ENCODE data around the gene MAP3K4. TPM values are rescaled to one million over a fixed set of nuclear protein-coding genes. Genes with fewer than 3 reads are reported as not detected.

MAP3K4 gene
- total and polyA plus RNA-seq, 9 donors = 15.6 to 52.3 (median 38.6) TPM

DNA sequence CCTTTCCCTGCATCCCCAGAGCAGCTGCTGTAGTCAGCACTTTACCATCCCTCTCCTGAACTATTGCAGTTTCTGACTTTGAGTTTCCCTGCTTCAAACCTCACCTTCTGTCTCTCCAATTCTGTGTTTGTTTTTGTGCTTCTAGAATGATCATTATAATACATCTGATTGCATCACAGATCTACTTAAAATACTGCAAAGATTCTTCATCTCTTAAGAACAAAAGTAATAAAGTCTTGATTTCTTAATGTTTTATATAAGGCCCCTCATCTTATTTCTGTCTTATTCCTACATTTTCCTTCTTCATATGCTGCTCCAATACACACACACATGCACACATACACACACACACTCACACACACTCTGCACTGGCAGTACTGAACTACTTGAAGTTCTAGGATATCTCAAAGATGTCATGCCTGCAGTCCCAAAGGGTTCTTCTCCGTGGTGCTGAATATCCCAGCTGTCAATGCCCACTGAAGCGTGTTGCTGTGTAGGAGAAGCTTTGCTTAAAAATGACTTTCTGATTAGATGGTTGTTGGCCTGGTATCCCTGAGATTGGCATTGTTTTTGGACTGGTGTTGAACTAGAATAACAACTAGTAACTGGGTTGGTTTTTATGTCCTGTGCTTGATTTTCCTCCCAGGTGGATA lies 97.2 kb downstream of the MAP3K4 start:
- WGBS, 3 donors = 69 to 71% (median 70%) methylated on average over 2 of the region's 2 CpGs
- Histone ChIP-seq H3K36me3 (no peaks in the 10 kb centered on the region), H3K27ac (no peak overlapping the region), H3K4me1 (ENCODE audit: insufficient read depth) (no peaks in the 10 kb centered on the region), H3K27me3 (no peaks in the 10 kb centered on the region), H3K9me3 (no peaks in the 10 kb centered on the region), H3K4me3 (no peak overlapping the region)
- intact Hi-C loops (cut with DNase I) = no loop called here
- no peak for DNase-seq
- TF ChIP-seq, protein P1, sequence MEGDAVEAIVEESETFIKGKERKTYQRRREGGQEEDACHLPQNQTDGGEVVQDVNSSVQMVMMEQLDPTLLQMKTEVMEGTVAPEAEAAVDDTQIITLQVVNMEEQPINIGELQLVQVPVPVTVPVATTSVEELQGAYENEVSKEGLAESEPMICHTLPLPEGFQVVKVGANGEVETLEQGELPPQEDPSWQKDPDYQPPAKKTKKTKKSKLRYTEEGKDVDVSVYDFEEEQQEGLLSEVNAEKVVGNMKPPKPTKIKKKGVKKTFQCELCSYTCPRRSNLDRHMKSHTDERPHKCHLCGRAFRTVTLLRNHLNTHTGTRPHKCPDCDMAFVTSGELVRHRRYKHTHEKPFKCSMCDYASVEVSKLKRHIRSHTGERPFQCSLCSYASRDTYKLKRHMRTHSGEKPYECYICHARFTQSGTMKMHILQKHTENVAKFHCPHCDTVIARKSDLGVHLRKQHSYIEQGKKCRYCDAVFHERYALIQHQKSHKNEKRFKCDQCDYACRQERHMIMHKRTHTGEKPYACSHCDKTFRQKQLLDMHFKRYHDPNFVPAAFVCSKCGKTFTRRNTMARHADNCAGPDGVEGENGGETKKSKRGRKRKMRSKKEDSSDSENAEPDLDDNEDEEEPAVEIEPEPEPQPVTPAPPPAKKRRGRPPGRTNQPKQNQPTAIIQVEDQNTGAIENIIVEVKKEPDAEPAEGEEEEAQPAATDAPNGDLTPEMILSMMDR (IDR thresholded peaks at IDR 0.05) = no peak
- TF ChIP-seq POLR2A (IDR thresholded peaks at IDR 0.05) = no peak
- no peak for TF ChIP-seq EP300 (IDR thresholded peaks at IDR 0.05)

DNA sequence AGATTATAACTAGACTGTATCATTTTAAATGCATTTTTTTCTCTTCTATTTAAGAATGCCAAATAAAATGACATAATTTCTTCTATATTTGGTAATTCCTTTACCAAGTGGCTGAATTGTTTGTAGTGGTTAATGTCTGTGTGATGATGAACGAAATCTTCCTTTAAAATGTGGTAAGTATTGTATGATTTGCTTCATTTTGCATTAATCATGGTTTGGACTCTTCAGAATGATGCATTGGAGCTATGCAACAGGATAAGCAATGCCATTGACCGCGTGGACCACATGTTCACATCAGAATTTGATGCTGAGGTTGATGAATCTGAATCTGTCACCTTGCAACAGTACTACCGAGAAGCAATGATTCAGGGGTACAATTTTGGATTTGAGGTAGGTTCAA lies 99.6 kb downstream of the MAP3K4 start:
- Histone ChIP-seq H3K9me3 (no peaks in the 10 kb centered on the region), H3K4me3 (no peak overlapping the region), H3K36me3 (no peaks in the 10 kb centered on the region), H3K4me1 (ENCODE audit: insufficient read depth) (no peaks in the 10 kb centered on the region), H3K27ac (no peak overlapping the region), H3K27me3 (no peaks in the 10 kb centered on the region)
- intact Hi-C loops (cut with DNase I) = no loop called here
- TF ChIP-seq, protein P1 (IDR thresholded peaks at IDR 0.05) = no peak
- TF ChIP-seq EP300 (IDR thresholded peaks at IDR 0.05) = no peak
- DNase-seq = no peak
- WGBS, 3 donors = 84 to 87% (median 85%) methylated on average over 4 of the region's 4 CpGs

GRCh38 chr6:161091972-161092701 lies 100.6 kb downstream of the MAP3K4 start:
- Histone ChIP-seq H3K4me1 (ENCODE audit: insufficient read depth) (no peaks in the 10 kb centered on the region), H3K36me3 (no peaks in the 10 kb centered on the region), H3K27ac (no peak overlapping the region), H3K9me3 (no peaks in the 10 kb centered on the region), H3K4me3 (no peak overlapping the region), H3K27me3 (no peaks in the 10 kb centered on the region)
- intact Hi-C loops (cut with DNase I) = no loop called here
- no peak for DNase-seq
- WGBS, 3 donors = 72 to 81% (median 77%) methylated on average over 6 of the region's 6 CpGs
- TF ChIP-seq EP300 (IDR thresholded peaks at IDR 0.05) (no peak), POLR2A (IDR thresholded peaks at IDR 0.05) (no peak)
- TF ChIP-seq, protein P1 (IDR thresholded peaks at IDR 0.05) = no peak

DNA sequence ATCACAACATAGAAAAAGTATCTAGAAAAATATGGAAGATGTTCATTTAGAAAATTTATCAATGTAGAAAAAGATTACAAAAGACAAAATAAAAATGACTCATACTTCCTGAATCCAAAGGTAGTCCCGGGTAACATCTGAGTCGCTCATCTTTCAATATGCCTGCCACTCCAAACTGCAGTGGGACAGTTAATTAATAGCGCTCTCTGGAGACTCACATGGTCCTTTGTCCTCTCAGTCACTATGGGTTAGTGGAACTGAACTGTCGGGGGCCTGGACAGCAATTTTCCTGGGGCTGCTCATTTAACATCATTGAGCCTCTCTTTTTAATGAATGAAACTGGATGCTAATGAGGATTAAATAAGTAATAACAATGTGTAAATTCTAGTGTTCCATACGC lies 103.4 kb downstream of the MAP3K4 start:
- H3K9me3 ChIP-seq = no peaks in the 10 kb centered on the region
- no peak for DNase-seq
- H3K27ac ChIP-seq = no peak overlapping the region
- no peak overlapping the region for H3K4me3 ChIP-seq
- H3K36me3 ChIP-seq = no peaks in the 10 kb centered on the region
- WGBS, 3 donors = 70 to 80% (median 79%) methylated on average over 5 of the region's 5 CpGs
- no peaks in the 10 kb centered on the region for H3K4me1 ChIP-seq (ENCODE audit: insufficient read depth)
- TF ChIP-seq, protein P1 (IDR thresholded peaks at IDR 0.05) = no peak
- TF ChIP-seq EP300 (IDR thresholded peaks at IDR 0.05) (no peak), POLR2A (IDR thresholded peaks at IDR 0.05) (no peak)
- H3K27me3 ChIP-seq = no peaks in the 10 kb centered on the region
- intact Hi-C loops (cut with DNase I) = no loop called here

Data from ovary (tissue), 9 donors.